Body of pancreas (tissue), 4 donors: ENCODE measurements around the gene NRP1. TPM values are rescaled to one million over a fixed set of nuclear protein-coding genes. Genes with fewer than 3 reads are reported as not detected.

ENCODE experiments used
- ATAC-seq: fragments of 150-250 bp; one replicate; pipeline ENCODE4 v1.9.1; 2016
- DNase-seq, 4 donors: peaks; one replicate each; pipeline ENCODE4 v3.0.0-alpha.2; 2019
- H3K27ac ChIP-seq, 4 donors: fragments of 200-600 bp; sonication (generic); 1 replicate in 3 of 4; 2 replicates in 1 of 4; pipeline versions ENCODE4 v1.5.1 to v1.6.1; 2016 to 2019; ENCODE audit warnings: mild to moderate bottlenecking in 1 of 4, mixed read lengths in 1 of 4, moderate library complexity in 1 of 4
- H3K27me3 ChIP-seq, 2 donors: fragments of 200-600 bp; sonication (generic); one replicate each; pipeline ENCODE4 v1.6.0; 2016; ENCODE audit warnings: mild to moderate bottlenecking in 1 of 2
- H3K36me3 ChIP-seq, 2 donors: fragments of 200-600 bp; sonication (generic); replicated peaks in 1 of 2; 2 replicates each; pipeline ENCODE4 v1.5.1; 2016; ENCODE audit warnings: low read depth in 2 of 2; ENCODE audit not compliant: insufficient read depth in 1 of 2
- H3K4me1 ChIP-seq: fragments of 200-600 bp; sonication (generic); one replicate; pipeline ENCODE4 v1.6.0; 2016
- H3K4me3 ChIP-seq, 2 donors: fragments of 200-600 bp; sonication (generic); 1 replicate in 1 of 2; 2 replicates in 1 of 2; pipeline ENCODE4 v1.5.1; 2016 to 2019
- H3K9me3 ChIP-seq, 3 donors: fragments of 200-600 bp; sonication (generic); 1 replicate in 2 of 3; 2 replicates in 1 of 3; pipeline ENCODE4 v1.5.1; 2016
- CTCF ChIP-seq, 7 experiments: fragments of 450-650 bp in 4 of 7; fragments of 200-600 bp in 3 of 7; sonication (generic) in 3 of 7; IDR thresholded peaks; one replicate each; pipeline ENCODE4 v1.5.1; 2016 to 2019; ENCODE audit warnings: antibody characterized with exemption in 7 of 7
- POLR2A ChIP-seq, 3 donors: fragments of 450-650 bp; IDR thresholded peaks; one replicate each; pipeline ENCODE4 v1.6.1; 2016; ENCODE audit warnings: antibody characterized with exemption in 3 of 3, mild to moderate bottlenecking in 2 of 3
- WGBS, 2 donors: methylation state at CpG; one replicate each; pipeline ENCODE4 v1.1.5; 2017; 5-methylcytosine and 5-hydroxymethylcytosine counted together
- intact Hi-C: fragments of 100-400 bp; cut with DNase I; formaldehyde crosslinking; loops from one replicate; pipeline ENCODE4 v1.15.1; 2023
- total RNA-seq, 2 donors: library from RNA; depleted of rRNA; stranded (reverse); fragments of >200 nt; gene quantifications; one replicate each; pipeline ENCODE4 v1.1.0, GENCODE V29; 2016

NRP1 gene
- total RNA-seq, 2 donors from 2014 or later = 37.6 to 62.6 TPM

GRCh38 chr10:33286157-33286934 is 48.1 kb downstream of the NRP1 start:
- no peak overlapping the region for H3K4me3 ChIP-seq

GRCh38 chr10:33284945-33285344 is 49.5 kb downstream of the NRP1 start:
- H3K27ac ChIP-seq = no peak overlapping the region

More at GRCh38 chr10:33286157-33286934, 48.1 kb downstream of the NRP1 start:
- no peaks in the 10 kb centered on the region for H3K36me3 ChIP-seq
- no peaks in the 10 kb centered on the region for H3K27me3 ChIP-seq
- 42 to 43% methylated on average over 4 of the region's 4 CpGs for WGBS, 2 donors
- peaks cover 31% of the 10 kb centered on the region for H3K4me1 ChIP-seq
- intact Hi-C loops = no loop called here
- ATAC-seq = no peak
- no peak overlapping the region for H3K27ac ChIP-seq
- H3K9me3 ChIP-seq = no peaks in the 10 kb centered on the region
- DNase-seq = no peak
- TF ChIP-seq POLR2A (IDR thresholded peaks at IDR 0.05) (no peak), CTCF (IDR thresholded peaks at IDR 0.05) (no peak)

GRCh38 chr10:33279811-33280602 is 54.5 kb downstream of the NRP1 start:
- no peak overlapping the region for H3K27ac ChIP-seq
- peaks cover 3% of the 10 kb centered on the region for H3K4me1 ChIP-seq
- intact Hi-C loops = no loop called here
- no peaks in the 10 kb centered on the region for H3K9me3 ChIP-seq
- 62 to 63% methylated on average over 5 of the region's 5 CpGs for WGBS, 2 donors
- H3K36me3 ChIP-seq = no peaks in the 10 kb centered on the region
- ATAC-seq (no peak), DNase-seq (no peak)
- TF ChIP-seq POLR2A (IDR thresholded peaks at IDR 0.05) (no peak), CTCF (IDR thresholded peaks at IDR 0.05) (no peak)
- no peak overlapping the region for H3K4me3 ChIP-seq
- no peaks in the 10 kb centered on the region for H3K27me3 ChIP-seq

More at GRCh38 chr10:33284945-33285344, 49.5 kb downstream of the NRP1 start:
- intact Hi-C loops = no loop called here
- WGBS, 2 donors = 90 to 92% methylated on average over 2 of the region's 2 CpGs
- DNase-seq (no peak), ATAC-seq (no peak)
- Histone ChIP-seq H3K4me3 (no peak overlapping the region), H3K9me3 (no peaks in the 10 kb centered on the region), H3K27me3 (no peaks in the 10 kb centered on the region), H3K36me3 (no peaks in the 10 kb centered on the region), H3K4me1 (peaks cover 31% of the 10 kb centered on the region)
- TF ChIP-seq POLR2A (IDR thresholded peaks at IDR 0.05) (no peak), CTCF (IDR thresholded peaks at IDR 0.05) (no peak)

DNA sequence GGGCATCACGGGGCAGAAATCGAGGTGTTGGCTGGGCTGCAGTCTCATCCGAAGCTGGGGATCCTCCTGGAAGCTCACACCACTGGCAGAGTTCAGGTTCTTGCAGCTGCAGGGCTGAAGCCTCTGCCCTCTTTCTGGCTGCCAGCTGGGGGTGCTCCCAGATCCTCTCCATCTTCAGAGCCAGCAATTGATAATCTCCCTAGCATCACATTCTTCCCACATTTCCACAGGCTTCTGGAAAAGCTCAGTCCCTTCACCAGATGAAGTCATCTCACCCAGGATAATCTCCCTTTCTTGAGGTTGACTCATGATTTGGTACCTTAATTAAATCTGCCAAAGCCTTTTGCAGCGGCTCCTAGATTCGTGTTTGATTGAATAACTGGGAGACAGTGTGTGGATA is 55.2 kb downstream of the NRP1 start:
- TF ChIP-seq CTCF (IDR thresholded peaks at IDR 0.05) (no peak), POLR2A (IDR thresholded peaks at IDR 0.05) (no peak)
- ATAC-seq (no peak), DNase-seq (no peak)
- Histone ChIP-seq H3K4me3 (no peak overlapping the region), H3K27me3 (no peaks in the 10 kb centered on the region), H3K27ac (no peak overlapping the region), H3K9me3 (no peaks in the 10 kb centered on the region), H3K36me3 (no peaks in the 10 kb centered on the region), H3K4me1 (peaks cover 4% of the 10 kb centered on the region)
- intact Hi-C loops = no loop called here
- 66 to 77% methylated on average over 5 of the region's 5 CpGs for WGBS, 2 donors
